HUDEP-2 (cell line): ENCODE results near the gene ANKRD12.
"Not testable (repeated sequence)": the region's sequence is repeated elsewhere in the genome, so short reads cannot be mapped to it uniquely, and the experiment has no call there.

Experiments used
- DNase-seq, 76 experiments: peaks; one replicate each; lab custom pipeline; 2025; ENCODE audit not compliant: unreplicated experiment in 76 of 76; lab: John Stamatoyannopoulos, UW

Gene ANKRD12

DNA sequence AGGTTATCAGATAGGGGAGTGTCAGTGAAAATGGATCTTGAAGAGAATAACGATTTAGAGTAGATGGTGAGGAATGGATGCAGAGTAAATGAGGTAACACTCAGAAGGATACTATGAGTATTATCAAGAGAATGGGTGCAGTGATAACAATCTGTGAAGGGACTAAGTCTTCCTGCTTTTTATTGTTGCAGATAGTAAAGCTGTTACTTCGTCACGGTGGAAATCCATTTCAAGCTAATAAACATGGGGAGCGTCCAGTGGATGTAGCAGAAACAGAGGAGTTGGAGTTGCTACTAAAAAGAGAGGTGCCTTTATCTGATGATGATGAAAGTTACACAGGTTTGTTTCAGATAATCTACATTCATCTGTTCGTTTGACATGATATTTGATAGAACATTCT, 85.1 kb downstream of the ANKRD12 start:
- no peak for DNase-seq

DNA sequence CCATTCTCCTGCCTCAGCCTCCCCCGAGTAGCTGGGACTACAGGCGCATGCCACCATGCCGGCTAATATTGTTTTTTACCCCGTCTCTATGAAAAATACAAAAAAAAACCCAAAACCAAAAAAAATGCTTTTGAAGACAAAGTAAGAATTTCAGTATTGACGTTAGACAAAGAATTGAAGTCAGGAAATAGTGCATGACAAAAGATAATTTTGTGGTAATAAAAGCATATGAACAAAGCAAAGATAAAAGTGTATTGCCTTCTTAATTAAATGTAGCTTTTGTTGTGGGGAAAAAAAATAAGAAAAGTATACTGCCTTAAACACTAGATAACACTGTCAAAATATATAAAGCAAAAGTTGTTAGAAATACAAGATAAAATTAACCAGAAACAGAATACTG, 86.8 kb downstream of the ANKRD12 start:
- no peak for DNase-seq

DNA sequence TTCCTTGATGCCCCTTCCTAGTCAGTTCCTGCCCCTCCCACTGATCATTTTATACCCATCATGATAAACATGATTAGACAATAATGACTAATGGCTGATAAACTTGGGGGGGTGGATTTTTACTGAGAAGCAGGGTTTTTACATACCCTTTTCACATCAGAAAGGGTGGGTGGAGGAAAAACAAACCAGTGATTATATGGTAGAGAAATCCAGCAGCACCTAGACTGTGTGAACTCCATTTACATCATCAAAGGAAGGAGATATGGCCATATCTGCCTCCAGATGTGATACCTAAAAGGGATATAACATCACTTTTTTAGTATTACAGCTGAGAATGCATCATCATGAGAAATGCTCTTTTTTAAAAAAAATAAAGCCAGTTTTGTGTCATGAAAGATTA, 89.9 kb downstream of the ANKRD12 start:
- DNase-seq, result no peak

DNA sequence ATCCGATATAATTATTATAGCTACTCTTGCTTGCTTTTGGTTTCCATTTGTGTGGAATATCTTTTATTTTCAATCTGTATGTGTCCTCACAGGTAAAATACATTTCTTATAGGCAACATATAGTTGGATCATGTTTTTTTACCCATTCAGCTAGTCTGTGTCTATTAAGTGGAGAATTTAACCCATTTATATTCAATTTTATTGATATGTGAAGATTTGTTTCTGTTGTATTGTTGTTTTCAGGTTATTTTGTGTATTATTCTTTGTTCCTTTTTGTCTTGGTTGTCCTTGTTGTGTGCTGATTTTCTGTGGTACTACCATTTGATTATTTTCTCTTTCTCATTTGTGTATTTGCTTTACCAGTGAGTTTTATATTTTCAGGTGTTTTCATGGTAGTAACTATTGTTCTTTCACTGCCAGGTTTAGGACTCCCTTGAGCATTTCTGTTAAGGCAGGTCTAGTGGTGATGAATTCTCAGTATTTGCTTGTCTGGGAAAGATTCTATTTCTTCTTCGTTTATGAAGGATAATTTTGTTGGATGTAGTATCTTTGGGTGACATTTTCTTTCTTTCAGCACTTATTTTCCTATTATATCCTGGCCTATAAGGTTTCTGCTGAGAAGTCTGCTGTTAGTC, 95.4 kb downstream of the ANKRD12 start:
- no peak for DNase-seq

DNA sequence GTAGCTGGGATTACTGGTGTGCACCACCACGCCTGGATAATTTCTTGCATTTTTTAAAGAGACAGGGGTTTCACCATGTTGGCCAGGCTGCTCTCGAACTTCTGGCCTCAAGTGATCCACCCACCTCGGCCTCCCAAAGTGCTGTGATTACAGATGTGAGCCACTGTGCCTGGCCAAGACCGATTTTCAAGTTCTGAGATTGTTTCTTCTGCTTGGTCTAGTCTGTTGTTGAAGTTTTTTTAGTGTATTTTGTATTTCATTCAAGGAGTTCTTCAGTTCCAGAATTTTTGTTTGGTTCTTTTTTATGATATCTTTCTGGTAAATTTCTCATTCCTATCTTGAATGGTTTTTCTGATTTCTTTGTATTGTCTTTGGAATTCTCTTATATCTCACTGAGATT, 96.4 kb downstream of the ANKRD12 start:
- DNase-seq, result no peak

DNA sequence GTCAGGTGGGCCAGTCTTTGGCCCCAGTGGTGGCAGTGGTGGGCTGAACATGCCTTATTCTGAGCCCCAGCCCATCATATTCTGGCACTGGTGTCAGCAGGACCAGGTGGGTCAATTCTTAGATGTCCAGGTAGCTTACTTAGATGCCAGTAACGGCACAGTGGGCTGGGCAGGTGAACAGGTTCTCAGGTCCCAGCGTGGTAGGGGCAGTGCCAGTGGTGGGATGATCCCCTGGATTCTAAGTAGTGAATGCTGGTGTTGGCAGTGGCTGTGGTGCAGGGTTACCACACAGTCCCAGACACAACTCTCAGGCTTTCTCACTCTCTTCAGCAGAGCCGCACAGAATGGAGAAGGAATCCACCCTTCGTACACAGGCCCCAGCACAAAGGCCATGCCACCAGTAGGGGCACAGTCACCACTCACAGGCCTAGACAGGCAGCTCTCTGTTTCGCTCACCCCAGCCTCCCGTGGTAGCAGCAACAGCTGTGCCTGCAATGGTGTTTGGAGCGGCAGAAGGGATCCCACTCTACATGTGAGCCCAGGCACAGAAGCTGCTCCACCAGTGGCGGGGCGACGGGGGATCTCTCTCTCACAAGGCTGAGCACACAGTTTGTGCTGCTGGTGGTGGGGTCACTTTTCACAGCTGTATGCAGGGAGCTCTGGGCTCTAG, 97.3 kb downstream of the ANKRD12 start:
- no peak for DNase-seq

DNA sequence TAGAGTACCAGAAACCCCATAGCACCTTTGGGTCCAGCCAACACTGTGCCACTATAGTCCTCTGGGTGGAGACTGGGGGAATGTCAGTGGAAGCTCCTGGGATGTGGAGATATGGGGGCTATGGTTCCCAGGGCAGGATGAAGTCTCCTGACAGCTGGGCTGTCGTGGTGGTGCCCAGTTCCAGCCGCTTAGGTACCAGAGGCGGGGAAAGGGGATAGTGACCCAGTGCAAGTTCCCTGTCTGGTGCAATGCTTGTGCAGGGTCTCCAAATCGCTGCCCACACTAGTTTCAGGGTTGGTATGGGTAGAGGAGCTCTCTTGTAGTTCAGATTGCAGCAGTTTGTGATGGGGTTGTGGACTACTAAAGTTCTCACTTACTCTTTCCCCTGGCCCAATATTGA, 97.9 kb downstream of the ANKRD12 start:
- DNase-seq, result no peak

DNA sequence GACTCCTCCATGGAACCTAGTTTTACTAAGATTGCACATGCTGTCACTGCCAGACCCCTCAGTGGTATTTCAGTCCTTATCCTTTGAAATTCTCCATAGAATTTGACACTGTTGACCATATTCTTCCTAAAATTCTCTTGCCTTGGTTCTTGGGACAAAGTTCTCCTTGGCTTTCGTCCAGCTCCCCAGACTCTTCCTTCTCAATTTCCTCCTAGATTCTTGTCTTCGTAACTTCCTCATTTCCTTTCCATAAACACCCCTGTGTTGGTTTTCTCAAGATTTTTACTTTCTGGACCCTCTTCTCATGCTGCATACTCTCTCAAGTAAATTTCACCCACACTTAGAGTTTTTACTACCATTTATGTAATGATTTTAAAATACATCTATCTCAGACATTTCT, 101.4 kb downstream of the ANKRD12 start:
- no peak for DNase-seq

DNA sequence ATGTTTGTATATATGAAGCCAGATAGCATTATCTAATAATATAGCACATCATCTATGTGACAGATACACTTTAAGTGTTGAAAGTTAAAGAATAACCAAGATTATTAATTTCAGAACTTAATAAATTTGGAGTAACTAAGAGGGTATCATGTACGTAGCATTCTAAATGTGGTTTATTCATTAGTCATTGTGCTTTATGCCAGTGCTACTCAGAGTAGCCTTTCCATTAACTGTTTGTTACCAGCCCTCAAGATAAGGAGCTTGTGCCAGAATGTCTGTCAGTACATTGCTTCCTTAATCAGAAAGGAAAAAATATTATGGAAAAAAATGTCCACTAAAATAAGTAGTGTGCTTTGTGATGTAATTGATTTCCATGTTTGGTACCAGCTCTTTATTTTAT, 103.1 kb downstream of the ANKRD12 start:
- no peak for DNase-seq

DNA sequence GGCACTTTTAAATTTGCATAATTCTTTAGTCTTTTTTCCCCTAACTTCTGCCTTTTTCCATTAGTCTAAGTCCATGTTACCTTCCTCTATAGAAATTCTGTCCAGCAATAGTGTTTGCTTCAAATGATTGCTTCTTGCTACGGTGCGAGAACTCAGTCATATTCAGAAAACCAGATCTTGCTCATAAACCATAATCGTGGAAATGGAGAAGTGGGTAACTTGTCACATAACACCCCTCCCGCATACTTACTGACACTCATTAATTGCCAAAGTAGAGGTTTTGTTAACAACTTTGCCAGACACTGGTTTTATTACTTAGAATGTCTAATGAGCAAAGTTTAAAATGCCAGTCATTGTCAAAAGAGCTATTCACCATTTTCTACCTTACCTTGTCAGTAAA, 103.7 kb downstream of the ANKRD12 start:
- no peak for DNase-seq

DNA sequence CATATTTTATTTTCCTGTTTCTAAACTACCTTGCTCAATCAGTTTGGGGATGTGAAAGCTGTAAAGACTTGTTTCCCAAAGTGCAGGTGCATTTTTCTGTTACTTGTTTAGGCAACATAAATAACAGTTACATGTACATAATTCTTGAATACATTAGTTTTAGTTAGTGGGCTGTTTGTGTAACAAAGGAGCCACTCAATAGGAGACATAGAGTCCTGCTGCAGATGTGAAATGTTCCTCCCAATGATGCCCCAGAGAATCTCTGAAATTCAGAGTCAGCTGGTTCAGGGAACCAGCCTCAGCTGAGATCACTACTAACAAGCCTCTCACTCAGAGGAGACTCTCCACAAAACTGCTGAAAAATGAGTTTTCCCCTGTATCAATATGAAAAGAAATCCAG, 106.4 kb downstream of the ANKRD12 start:
- DNase-seq, result no peak

DNA sequence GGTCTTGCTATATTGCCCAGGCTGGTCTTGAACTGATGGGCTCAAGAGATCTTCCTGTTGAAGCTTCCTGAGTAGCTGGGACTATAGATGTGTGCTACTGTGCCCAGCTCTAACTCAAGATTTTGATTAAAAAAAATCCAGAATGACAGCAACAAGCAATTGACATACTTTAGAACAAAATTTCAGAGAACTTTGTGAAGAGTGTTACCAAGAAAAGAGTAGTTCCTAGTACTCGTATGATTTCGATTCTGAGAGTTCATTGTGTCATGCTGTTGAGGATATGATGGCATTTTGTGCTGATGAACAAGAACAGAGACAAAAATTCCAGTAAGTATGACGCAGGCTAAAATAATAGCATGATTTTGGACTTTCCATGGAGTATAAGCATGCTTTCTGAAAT, 107.8 kb downstream of the ANKRD12 start:
- DNase-seq, result no peak

DNA sequence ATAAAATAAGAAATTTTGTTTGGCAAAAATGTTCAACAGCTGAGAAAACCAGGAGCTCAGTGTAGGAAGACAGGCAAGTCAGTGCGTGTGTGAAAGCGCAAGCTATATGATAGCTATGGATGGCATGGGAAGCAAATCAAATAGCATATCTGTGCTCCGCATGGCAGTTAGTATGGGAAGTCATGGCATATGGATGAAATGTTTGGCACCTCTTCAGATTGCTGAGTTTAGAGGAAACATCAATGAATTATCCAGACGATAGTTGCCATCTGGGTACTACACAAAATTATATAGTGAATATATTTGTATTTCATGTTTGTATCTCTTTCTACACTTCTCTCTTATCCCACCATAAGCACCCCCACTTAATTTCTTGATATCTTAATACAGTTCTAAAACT, 112.1 kb downstream of the ANKRD12 start:
- no peak for DNase-seq

DNA sequence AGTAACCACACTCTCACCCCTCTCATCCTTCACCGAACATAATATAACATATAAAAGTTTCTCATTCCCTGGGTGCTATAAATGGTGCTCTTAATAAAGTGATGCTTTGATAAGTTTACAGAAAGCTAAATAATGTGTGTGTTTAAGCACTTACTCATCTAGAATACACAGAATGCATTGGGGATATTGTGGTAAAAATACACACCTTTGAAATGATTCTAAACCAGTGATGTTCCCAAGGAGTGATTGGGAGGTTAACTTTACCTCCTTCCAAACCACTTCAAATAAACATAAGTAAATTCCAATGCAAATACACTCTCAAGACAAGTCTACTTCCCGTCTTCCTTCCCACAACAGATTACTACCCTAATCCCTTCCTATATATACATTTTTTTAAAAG, 112.7 kb downstream of the ANKRD12 start:
- no peak for DNase-seq

DNA sequence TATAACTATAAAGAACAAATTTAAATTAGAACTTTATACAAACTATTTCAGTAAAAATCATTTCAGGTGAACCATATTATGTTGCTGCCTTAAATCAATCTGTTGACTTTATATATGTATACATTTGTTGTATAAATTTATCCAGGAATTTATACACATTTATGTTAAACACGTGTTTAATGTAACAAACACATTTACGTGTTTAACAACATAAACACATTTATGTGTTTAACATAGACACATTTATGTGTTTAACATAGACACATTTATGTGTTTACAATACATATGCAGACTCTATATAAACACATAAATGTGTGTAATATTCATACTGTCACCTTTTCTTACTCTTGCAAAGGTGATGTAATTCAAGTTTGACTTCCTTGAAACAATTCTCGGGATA, 122.6 kb downstream of the ANKRD12 start:
- no peak for DNase-seq

DNA sequence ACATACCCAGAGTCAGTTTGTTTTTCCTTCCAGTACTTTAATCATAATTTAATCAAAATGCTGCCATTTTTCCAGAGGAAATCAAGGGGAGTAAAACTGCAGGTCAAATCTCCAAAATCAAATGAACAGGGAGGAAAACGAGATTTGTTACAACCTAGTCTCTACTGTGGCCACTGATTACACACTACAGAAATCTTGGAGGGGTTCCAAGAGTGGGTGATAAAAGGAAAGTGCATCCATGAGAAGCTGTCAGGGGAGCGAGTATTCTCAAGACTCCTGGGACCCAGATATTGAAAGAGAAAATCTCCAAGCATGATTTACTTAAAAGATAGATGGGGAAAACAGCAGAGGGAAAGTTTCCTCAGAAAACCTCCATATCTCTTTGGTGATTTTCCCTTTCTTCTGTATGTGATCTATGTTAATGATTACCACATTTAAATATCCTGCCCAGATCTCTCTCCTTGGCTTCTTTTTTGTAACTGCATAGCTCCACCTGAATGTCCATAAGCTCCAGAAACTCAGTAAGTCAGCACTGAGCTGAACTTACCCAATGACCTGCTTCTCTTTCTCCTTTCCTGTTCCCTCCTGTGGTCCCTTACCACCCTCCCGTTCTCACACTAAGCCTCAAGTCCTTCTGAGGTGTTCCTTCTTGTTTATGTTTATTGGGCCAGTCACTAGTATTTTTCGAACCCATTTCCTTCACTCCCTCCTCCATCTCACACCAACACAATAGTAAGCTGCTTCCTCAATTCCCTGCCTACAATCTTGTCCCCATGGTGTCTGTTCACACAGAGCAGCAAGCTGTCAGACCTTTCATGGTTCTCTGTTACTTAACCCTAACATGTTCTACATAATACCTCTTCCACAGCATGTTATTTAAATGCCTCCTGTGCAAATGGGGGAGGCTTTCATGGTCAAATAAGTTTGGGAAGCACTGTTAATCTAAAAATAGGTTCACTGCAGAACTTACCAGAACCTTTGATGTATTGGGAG, 124.1 kb downstream of the ANKRD12 start:
- DNase-seq, result no peak

DNA sequence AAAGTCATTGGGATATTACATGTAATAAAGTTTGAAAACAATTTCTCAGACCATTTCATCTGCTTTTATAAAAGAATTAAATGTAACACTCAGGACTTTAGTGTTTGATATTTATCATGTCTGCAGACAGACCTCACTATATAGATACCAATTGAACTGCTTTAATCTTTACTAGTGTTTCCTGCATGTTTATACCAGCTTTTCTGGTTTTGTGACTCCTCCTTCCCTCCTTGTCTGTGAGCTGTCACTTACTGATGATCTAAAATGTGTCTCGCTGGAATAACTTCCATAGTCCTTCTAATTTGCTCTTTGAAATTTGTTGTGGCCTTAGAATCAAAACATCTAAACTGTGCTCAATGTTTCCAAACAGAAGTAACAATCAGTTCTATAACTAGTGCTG, 126.7 kb downstream of the ANKRD12 start:
- no peak for DNase-seq

DNA sequence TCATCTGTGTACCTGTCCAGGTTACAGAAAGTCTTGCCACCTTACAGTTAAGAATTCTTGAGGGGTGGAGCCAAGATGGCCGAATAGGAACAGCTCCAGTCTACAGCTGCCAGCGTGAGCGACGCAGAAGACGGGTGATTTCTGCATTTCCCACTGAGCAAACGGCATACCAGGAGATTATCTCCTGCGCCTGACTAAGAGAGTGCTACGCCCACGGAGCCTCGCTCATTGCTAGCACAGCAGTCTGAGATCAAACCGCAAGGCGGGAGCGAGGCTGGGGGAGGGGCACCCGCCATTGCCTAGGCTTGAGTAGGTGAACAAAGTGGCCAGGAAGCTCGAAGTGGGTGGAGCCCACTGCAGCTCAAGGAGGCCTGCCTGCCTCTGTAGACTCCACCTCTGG, 128.2 kb downstream of the ANKRD12 start:
- not testable (repeated sequence) for DNase-seq

DNA sequence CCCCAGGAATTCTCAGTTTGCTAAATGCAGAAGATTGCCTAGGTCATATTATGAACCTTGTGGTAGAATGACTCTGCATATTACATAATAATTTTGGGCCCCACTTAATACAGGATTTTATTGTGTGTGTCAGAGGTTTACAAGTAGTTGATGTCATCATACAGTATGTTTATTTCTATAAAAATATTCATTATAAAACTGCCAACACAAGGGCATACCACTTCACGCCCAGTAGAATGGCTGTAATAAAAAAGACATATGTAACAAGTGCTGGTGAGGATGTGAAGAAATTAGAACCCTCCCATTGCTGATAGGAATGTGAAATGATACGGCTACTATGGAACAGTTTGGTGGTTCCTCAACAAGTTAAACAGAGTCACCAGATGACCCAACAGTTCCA, 136.6 kb downstream of the ANKRD12 start:
- DNase-seq, result no peak

DNA sequence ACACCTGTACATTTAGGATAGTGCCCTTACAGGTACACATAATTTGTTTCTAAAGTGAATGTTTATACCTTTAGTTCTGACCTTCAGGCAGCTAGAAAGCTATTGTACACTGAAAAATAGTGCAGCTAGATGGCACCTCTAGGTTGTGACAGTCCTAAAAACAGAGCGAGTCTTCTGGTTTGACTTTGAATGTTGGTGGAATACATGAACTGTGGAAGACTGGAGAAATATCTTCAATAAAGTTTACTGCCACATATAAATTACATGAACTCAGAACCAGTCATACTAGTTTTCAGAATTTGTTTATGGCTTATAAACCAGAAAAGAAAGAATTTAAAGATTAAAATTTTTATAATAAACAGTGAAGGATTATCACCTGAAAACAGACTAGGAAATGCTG, 139.3 kb downstream of the ANKRD12 start:
- DNase-seq, result no peak

DNA sequence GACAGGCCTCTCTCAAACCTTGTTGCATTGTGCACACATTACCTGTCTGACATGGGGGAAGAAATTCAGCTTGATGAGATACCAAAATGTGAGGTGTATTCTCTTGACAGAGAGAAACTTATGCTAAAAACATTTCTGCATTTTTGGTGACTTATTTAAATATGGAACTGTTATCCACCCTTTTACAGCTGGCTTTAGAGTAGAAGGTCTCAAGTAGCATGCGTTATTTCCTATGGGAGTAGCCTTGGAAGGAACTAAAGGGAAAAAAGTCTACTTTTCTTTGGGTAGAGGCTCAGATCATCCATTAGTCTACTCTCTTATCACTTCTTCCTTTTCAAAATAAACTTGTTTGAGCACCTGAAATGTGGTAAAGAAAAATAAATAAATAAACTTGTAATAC, 141.4 kb downstream of the ANKRD12 start:
- no peak for DNase-seq

DNA sequence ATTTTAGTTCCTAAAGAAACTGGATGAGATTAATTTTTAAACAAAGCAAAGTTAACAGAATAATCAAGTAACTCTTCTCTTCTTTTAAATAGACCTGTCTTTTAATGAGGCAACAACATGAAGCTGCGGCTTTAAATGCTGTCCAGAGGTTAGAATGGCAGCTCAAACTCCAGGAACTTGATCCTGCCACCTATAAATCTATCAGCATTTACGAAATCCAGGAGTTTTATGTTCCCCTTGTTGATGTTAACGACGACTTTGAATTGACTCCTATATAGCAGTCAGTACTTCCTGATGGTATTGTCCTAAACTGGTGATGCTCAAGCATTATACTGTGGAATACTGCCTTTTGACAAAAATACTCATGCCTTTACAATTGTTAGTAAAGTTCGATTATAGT, 144.3 kb downstream of the ANKRD12 start:
- no peak for DNase-seq
